Glutamatergic neuron (in vitro differentiated cells): ENCODE measurements around the gene OGFOD1. TPM values are rescaled to one million over a fixed set of nuclear protein-coding genes. Genes with fewer than 3 reads are reported as not detected.

ENCODE experiments used
- DNase-seq: peaks from one replicate; pipeline ENCODE4 v3.0.0; 2022
- H3K27ac Mint-ChIP-seq: one replicate; pipeline ENCODE4 v1.8.0; 2020; ENCODE audit warnings: mild to moderate bottlenecking, mixed read lengths, inconsistent platforms; ENCODE audit not compliant: unreplicated experiment
- H3K27me3 Mint-ChIP-seq: one replicate; pipeline ENCODE4 v1.8.0; 2020; ENCODE audit warnings: mild to moderate bottlenecking, moderate library complexity, mixed read lengths, inconsistent platforms; ENCODE audit not compliant: unreplicated experiment
- H3K36me3 Mint-ChIP-seq: one replicate; pipeline ENCODE4 v1.8.0; 2020; ENCODE audit warnings: mild to moderate bottlenecking, mixed read lengths, inconsistent platforms; ENCODE audit not compliant: unreplicated experiment
- H3K4me1 Mint-ChIP-seq: one replicate; pipeline ENCODE4 v1.8.0; 2020; ENCODE audit warnings: mild to moderate bottlenecking, low read depth, mixed read lengths, inconsistent platforms; ENCODE audit not compliant: unreplicated experiment
- H3K4me3 Mint-ChIP-seq: one replicate; pipeline ENCODE4 v1.8.0; 2020; ENCODE audit warnings: mild to moderate bottlenecking, mixed read lengths, inconsistent platforms; ENCODE audit not compliant: unreplicated experiment
- H3K9me3 Mint-ChIP-seq: one replicate; pipeline ENCODE4 v1.8.0; 2020; ENCODE audit warnings: mild to moderate bottlenecking, moderate library complexity, mixed read lengths, inconsistent platforms; ENCODE audit not compliant: unreplicated experiment
- total RNA-seq: library from RNA; stranded (reverse); fragmentation: NEBNext Ultra II Directional; extraction: Animal tissue kit (Norgen Biotek cat#: 25700); gene quantifications from one replicate; pipeline ENCODE4 v1.2.1, GENCODE V29; 2021; ENCODE audit not compliant: unreplicated experiment
- TF ChIP-seq, protein P1 (sequence below): fragments of 200-600 bp; sonication (generic); IDR thresholded peaks from one replicate; pipeline ENCODE4 v1.5.0; 2021; ENCODE audit not compliant: partially characterized antibody, unreplicated experiment

The OGFOD1 gene
- total RNA-seq, 1 donor from 2014 or later: 45.6 TPM

DNA sequence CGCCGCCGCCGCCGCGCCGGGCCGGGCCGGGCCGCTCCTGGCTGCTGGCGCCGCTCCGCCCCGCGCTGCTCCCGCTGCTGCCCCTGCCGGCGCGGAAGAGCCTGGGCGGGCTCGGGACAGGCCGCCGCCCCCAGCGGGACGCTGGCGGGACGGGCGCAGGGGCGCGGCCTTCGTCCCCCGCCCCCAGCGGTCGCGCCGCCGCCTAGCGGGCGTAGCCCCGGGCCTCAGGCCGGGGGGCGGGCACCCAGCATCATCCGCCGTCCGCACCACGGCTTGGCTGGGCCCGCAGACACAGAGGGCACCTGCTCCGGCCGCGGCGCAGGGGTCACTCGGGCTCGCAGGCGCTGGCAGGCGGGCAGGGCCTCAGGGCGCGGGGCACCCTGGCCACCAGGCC is 25.9 kb upstream of the OGFOD1 start, which contains the start of gene AMFR:
AMFR (minus strand) TSS at position 107 of the 394 bp plus-strand sequence. CDS start 218 bp downstream, outside the sequence.
- H3K27ac Mint-ChIP-seq: peak within 1 kb of the TSS; percentile 76
- TF ChIP-seq, protein P1, sequence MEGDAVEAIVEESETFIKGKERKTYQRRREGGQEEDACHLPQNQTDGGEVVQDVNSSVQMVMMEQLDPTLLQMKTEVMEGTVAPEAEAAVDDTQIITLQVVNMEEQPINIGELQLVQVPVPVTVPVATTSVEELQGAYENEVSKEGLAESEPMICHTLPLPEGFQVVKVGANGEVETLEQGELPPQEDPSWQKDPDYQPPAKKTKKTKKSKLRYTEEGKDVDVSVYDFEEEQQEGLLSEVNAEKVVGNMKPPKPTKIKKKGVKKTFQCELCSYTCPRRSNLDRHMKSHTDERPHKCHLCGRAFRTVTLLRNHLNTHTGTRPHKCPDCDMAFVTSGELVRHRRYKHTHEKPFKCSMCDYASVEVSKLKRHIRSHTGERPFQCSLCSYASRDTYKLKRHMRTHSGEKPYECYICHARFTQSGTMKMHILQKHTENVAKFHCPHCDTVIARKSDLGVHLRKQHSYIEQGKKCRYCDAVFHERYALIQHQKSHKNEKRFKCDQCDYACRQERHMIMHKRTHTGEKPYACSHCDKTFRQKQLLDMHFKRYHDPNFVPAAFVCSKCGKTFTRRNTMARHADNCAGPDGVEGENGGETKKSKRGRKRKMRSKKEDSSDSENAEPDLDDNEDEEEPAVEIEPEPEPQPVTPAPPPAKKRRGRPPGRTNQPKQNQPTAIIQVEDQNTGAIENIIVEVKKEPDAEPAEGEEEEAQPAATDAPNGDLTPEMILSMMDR: peak; percentile 31
- peaks cover 23% of the 10 kb centered on the region for H3K4me1 Mint-ChIP-seq
- H3K9me3 Mint-ChIP-seq: peaks cover 4% of the 10 kb centered on the region
- peak within 1 kb of the TSS; percentile 98 for H3K4me3 Mint-ChIP-seq
- peak; percentile 77 for DNase-seq
- peaks cover 2% of the 10 kb centered on the region for H3K27me3 Mint-ChIP-seq
- no peaks in the 10 kb centered on the region for H3K36me3 Mint-ChIP-seq

GRCh38 chr16:56426585-56426984 is 24.8 kb upstream of the OGFOD1 start:
- Mint-ChIP-seq H3K27ac (peak overlapping the region; percentile 18), H3K4me1 (peaks cover 23% of the 10 kb centered on the region), H3K36me3 (no peaks in the 10 kb centered on the region), H3K27me3 (peaks cover 2% of the 10 kb centered on the region), H3K4me3 (no peak overlapping the region), H3K9me3 (peaks cover 4% of the 10 kb centered on the region)
- DNase-seq: no peak
- TF ChIP-seq, protein P1: no peak

DNA sequence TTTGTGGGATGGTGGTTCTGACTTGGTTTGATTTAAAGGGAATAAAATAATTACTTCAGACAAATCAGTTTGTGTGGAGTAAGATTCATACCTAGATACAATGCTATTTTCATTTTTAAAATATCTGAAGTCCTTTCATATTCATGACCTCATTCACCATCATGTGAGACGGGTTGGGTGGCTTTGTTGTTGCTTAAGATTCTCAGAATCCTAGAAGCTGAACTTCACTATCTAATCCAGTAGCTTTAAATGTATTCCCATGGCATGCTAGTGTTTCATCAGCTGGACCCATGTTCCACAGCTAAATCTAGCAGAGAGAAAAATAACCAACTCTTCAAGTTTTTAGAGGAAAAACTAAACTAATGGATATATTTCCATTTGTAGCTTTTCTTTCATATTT is 23.3 kb upstream of the OGFOD1 start:
- Mint-ChIP-seq H3K4me3 (peak overlapping the region; percentile 37), H3K36me3 (no peaks in the 10 kb centered on the region), H3K27ac (peak overlapping the region; percentile 53), H3K9me3 (peaks cover 4% of the 10 kb centered on the region), H3K4me1 (peaks cover 21% of the 10 kb centered on the region), H3K27me3 (peaks cover 2% of the 10 kb centered on the region)
- TF ChIP-seq, protein P1: no peak
- DNase-seq: no peak

DNA sequence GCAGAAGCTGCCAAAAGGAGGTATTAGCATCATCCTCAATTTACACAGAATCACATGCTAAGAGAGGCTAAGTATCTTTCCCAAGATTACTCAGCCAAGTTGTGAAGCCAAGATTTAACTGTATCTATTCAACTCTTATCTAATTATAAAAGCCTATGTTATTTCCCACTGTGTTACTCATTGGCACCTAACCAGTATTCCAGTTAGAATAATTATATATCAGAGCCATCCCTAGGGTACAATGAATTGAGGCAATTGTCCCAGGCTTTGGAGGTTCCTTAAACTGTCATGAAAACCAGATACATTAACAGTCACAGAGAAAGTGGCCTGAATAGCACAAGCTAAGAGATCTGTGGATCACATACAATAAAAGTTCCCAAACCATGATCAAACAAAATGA is 15.1 kb upstream of the OGFOD1 start:
- no peaks in the 10 kb centered on the region for H3K9me3 Mint-ChIP-seq
- no peaks in the 10 kb centered on the region for H3K4me1 Mint-ChIP-seq
- no peak overlapping the region for H3K4me3 Mint-ChIP-seq
- TF ChIP-seq, protein P1: no peak
- H3K27ac Mint-ChIP-seq: no peak overlapping the region
- no peak for DNase-seq
- no peaks in the 10 kb centered on the region for H3K27me3 Mint-ChIP-seq
- H3K36me3 Mint-ChIP-seq: no peaks in the 10 kb centered on the region

- peaks cover 1% of the 10 kb centered on the region for H3K9me3 Mint-ChIP-seq
- no peak overlapping the region for H3K27ac Mint-ChIP-seq
- no peak for DNase-seq
- H3K4me3 Mint-ChIP-seq: no peak overlapping the region
- no peaks in the 10 kb centered on the region for H3K27me3 Mint-ChIP-seq
- TF ChIP-seq, protein P1: no peak
- no peaks in the 10 kb centered on the region for H3K36me3 Mint-ChIP-seq
- H3K4me1 Mint-ChIP-seq: no peaks in the 10 kb centered on the region
Measured at GRCh38 chr16:56438038-56438437, 13.3 kb upstream of the OGFOD1 start.
